ENCODE data around the gene CAPN3.
A peak's percentile ranks its signal among the peaks of the same experiment; 100 is the strongest.

The CAPN3 gene

GRCh38 chr15:42427429-42428223, 68.3 kb downstream of the CAPN3 start:
- Histone ChIP-seq H2AFZ (ENCODE audit: low read length) (no peak overlapping the region), H3K9me3 (replicated peaks in 1 of 2; ENCODE audit: control insufficient read depth in 2 of 2, insufficient read depth in 1 of 2, low read depth in 1 of 2, low read length in 2 of 2) (peaks cover 0 to 2% of the 10 kb centered on the region in 2 donors), H3K4me2 (ENCODE audit: insufficient read depth, low read length, poor library complexity, severe bottlenecking) (no peak overlapping the region), H2BK120ac (ENCODE audit: low read depth, low read length) (no peak overlapping the region), H2BK15ac (ENCODE audit: low read length) (no peak overlapping the region), H2AK5ac (ENCODE audit: low read depth, low read length) (no peak overlapping the region), H3K18ac (ENCODE audit: low read length) (no peak overlapping the region), H3K9ac (ENCODE audit: low read depth, low read length, poor library complexity) (no peak overlapping the region), H2BK12ac (ENCODE audit: low read length) (no peak overlapping the region), H3K4ac (ENCODE audit: low read length) (no peak overlapping the region), H3K23ac (ENCODE audit: low read depth, low read length, poor library complexity) (no peak overlapping the region), H3K27ac (replicated peaks; ENCODE audit: low read length) (no peak overlapping the region), H4K8ac (ENCODE audit: low read depth, low read length) (no peak overlapping the region), H2BK5ac (ENCODE audit: low read length) (no peak overlapping the region), H3K27me3 (ENCODE audit: control insufficient read depth in 3 of 3, insufficient read depth in 3 of 3, low read depth in 1 of 3, low read length in 3 of 3) (no peaks in the 10 kb centered on the region), H3K4me1 (ENCODE audit: control insufficient read depth in 2 of 2, insufficient read depth in 1 of 2, low read depth in 1 of 2, low read length in 2 of 2) (no peaks in the 10 kb centered on the region), H4K91ac (ENCODE audit: low read depth, low read length, poor library complexity) (no peak overlapping the region), H3K79me1 (ENCODE audit: low read depth, low read length) (peaks cover 1% of the 10 kb centered on the region), H3K4me3 (ENCODE audit: low read length in 2 of 2) (peak overlapping the region in 1 of 2 donors; percentile 40), H3K36me3 (replicated peaks in 1 of 2; ENCODE audit: control insufficient read depth in 2 of 2, insufficient read depth in 2 of 2, low read length in 2 of 2) (peaks cover 25 to 96% of the 10 kb centered on the region in 2 donors), H3K14ac (ENCODE audit: low read length) (no peak overlapping the region)
- no peak for DNase-seq (ENCODE audit: low spot score)
- WGBS, 2 donors (ENCODE audit: extremely low coverage in 2 of 2, insufficient read length in 2 of 2, insufficient replicate concordance in 1 of 2): no CpG with 5 or more reads among the region's 7 CpGs

GRCh38 chr15:42444415-42445063, 85.2 kb downstream of the CAPN3 start:
- Histone ChIP-seq H3K9me3 (replicated peaks in 1 of 2; ENCODE audit: control insufficient read depth in 2 of 2, insufficient read depth in 1 of 2, low read depth in 1 of 2, low read length in 2 of 2) (no peaks in the 10 kb centered on the region), H2BK120ac (ENCODE audit: low read depth, low read length) (no peak overlapping the region), H2BK12ac (ENCODE audit: low read length) (no peak overlapping the region), H2BK5ac (ENCODE audit: low read length) (no peak overlapping the region), H4K8ac (ENCODE audit: low read depth, low read length) (no peak overlapping the region), H3K79me1 (ENCODE audit: low read depth, low read length) (peaks cover 2% of the 10 kb centered on the region), H3K27me3 (ENCODE audit: control insufficient read depth in 3 of 3, insufficient read depth in 3 of 3, low read depth in 1 of 3, low read length in 3 of 3) (no peaks in the 10 kb centered on the region), H3K36me3 (replicated peaks in 1 of 2; ENCODE audit: control insufficient read depth in 2 of 2, insufficient read depth in 2 of 2, low read length in 2 of 2) (peaks cover 23 to 93% of the 10 kb centered on the region in 2 donors), H3K27ac (replicated peaks; ENCODE audit: low read length) (no peak overlapping the region), H4K91ac (ENCODE audit: low read depth, low read length, poor library complexity) (no peak overlapping the region), H3K4me1 (ENCODE audit: control insufficient read depth in 2 of 2, insufficient read depth in 1 of 2, low read depth in 1 of 2, low read length in 2 of 2) (no peaks in the 10 kb centered on the region), H2BK15ac (ENCODE audit: low read length) (no peak overlapping the region), H3K18ac (ENCODE audit: low read length) (no peak overlapping the region), H3K4me2 (ENCODE audit: insufficient read depth, low read length, poor library complexity, severe bottlenecking) (no peak overlapping the region), H2AK5ac (ENCODE audit: low read depth, low read length) (no peak overlapping the region), H3K4me3 (ENCODE audit: low read length in 2 of 2) (no peak overlapping the region), H3K9ac (ENCODE audit: low read depth, low read length, poor library complexity) (no peak overlapping the region), H2AFZ (ENCODE audit: low read length) (no peak overlapping the region), H3K14ac (ENCODE audit: low read length) (no peak overlapping the region), H3K4ac (ENCODE audit: low read length) (no peak overlapping the region), H3K23ac (ENCODE audit: low read depth, low read length, poor library complexity) (no peak overlapping the region)
- no peak for DNase-seq (ENCODE audit: low spot score)
- WGBS, 2 donors (ENCODE audit: extremely low coverage in 2 of 2, insufficient read length in 2 of 2, insufficient replicate concordance in 1 of 2): no CpG with 5 or more reads among the region's 5 CpGs

- Histone ChIP-seq H2AK5ac (ENCODE audit: low read depth, low read length) (no peak overlapping the region), H3K4me3 (ENCODE audit: low read length in 2 of 2) (no peak overlapping the region), H2BK5ac (ENCODE audit: low read length) (no peak overlapping the region), H2BK12ac (ENCODE audit: low read length) (no peak overlapping the region), H3K4ac (ENCODE audit: low read length) (no peak overlapping the region), H2BK15ac (ENCODE audit: low read length) (no peak overlapping the region), H3K18ac (ENCODE audit: low read length) (no peak overlapping the region), H3K27ac (replicated peaks; ENCODE audit: low read length) (no peak overlapping the region), H3K9me3 (replicated peaks in 1 of 2; ENCODE audit: control insufficient read depth in 2 of 2, insufficient read depth in 1 of 2, low read depth in 1 of 2, low read length in 2 of 2) (no peaks in the 10 kb centered on the region), H3K4me2 (ENCODE audit: insufficient read depth, low read length, poor library complexity, severe bottlenecking) (no peak overlapping the region), H3K79me1 (ENCODE audit: low read depth, low read length) (peaks cover 2% of the 10 kb centered on the region), H3K14ac (ENCODE audit: low read length) (no peak overlapping the region), H2BK120ac (ENCODE audit: low read depth, low read length) (no peak overlapping the region), H4K8ac (ENCODE audit: low read depth, low read length) (no peak overlapping the region), H4K91ac (ENCODE audit: low read depth, low read length, poor library complexity) (no peak overlapping the region), H3K36me3 (replicated peaks in 1 of 2; ENCODE audit: control insufficient read depth in 2 of 2, insufficient read depth in 2 of 2, low read length in 2 of 2) (peaks cover 29 to 93% of the 10 kb centered on the region in 2 donors), H3K4me1 (ENCODE audit: control insufficient read depth in 2 of 2, insufficient read depth in 1 of 2, low read depth in 1 of 2, low read length in 2 of 2) (no peaks in the 10 kb centered on the region), H3K23ac (ENCODE audit: low read depth, low read length, poor library complexity) (no peak overlapping the region), H3K9ac (ENCODE audit: low read depth, low read length, poor library complexity) (no peak overlapping the region), H2AFZ (ENCODE audit: low read length) (no peak overlapping the region), H3K27me3 (ENCODE audit: control insufficient read depth in 3 of 3, insufficient read depth in 3 of 3, low read depth in 1 of 3, low read length in 3 of 3) (no peaks in the 10 kb centered on the region)
- DNase-seq (ENCODE audit: low spot score): no peak
Observed at GRCh38 chr15:42445551-42445950, 86.2 kb downstream of the CAPN3 start.

GRCh38 chr15:42447599-42447998, 88.3 kb downstream of the CAPN3 start:
- Histone ChIP-seq H4K8ac (ENCODE audit: low read depth, low read length) (no peak overlapping the region), H3K4ac (ENCODE audit: low read length) (no peak overlapping the region), H3K9me3 (replicated peaks in 1 of 2; ENCODE audit: control insufficient read depth in 2 of 2, insufficient read depth in 1 of 2, low read depth in 1 of 2, low read length in 2 of 2) (no peaks in the 10 kb centered on the region), H2AK5ac (ENCODE audit: low read depth, low read length) (no peak overlapping the region), H2AFZ (ENCODE audit: low read length) (no peak overlapping the region), H2BK15ac (ENCODE audit: low read length) (no peak overlapping the region), H3K18ac (ENCODE audit: low read length) (no peak overlapping the region), H2BK120ac (ENCODE audit: low read depth, low read length) (no peak overlapping the region), H3K23ac (ENCODE audit: low read depth, low read length, poor library complexity) (no peak overlapping the region), H3K4me1 (ENCODE audit: control insufficient read depth in 2 of 2, insufficient read depth in 1 of 2, low read depth in 1 of 2, low read length in 2 of 2) (no peaks in the 10 kb centered on the region), H3K9ac (ENCODE audit: low read depth, low read length, poor library complexity) (no peak overlapping the region), H3K27me3 (ENCODE audit: control insufficient read depth in 3 of 3, insufficient read depth in 3 of 3, low read depth in 1 of 3, low read length in 3 of 3) (no peaks in the 10 kb centered on the region), H3K27ac (replicated peaks; ENCODE audit: low read length) (no peak overlapping the region), H3K79me1 (ENCODE audit: low read depth, low read length) (peaks cover 2% of the 10 kb centered on the region), H3K14ac (ENCODE audit: low read length) (no peak overlapping the region), H4K91ac (ENCODE audit: low read depth, low read length, poor library complexity) (no peak overlapping the region), H2BK12ac (ENCODE audit: low read length) (no peak overlapping the region), H3K4me2 (ENCODE audit: insufficient read depth, low read length, poor library complexity, severe bottlenecking) (no peak overlapping the region), H3K4me3 (ENCODE audit: low read length in 2 of 2) (no peak overlapping the region), H2BK5ac (ENCODE audit: low read length) (no peak overlapping the region), H3K36me3 (replicated peaks in 1 of 2; ENCODE audit: control insufficient read depth in 2 of 2, insufficient read depth in 2 of 2, low read length in 2 of 2) (peaks cover 32 to 89% of the 10 kb centered on the region in 2 donors)
- WGBS, 2 donors (ENCODE audit: extremely low coverage in 2 of 2, insufficient read length in 2 of 2, insufficient replicate concordance in 1 of 2): no CpG with 5 or more reads among the region's 2 CpGs
- no peak for DNase-seq (ENCODE audit: low spot score)
